Suprapubic skin (tissue), 3 donors: ENCODE results near the gene RNF141.

Experiments used
- CTCF ChIP-seq, 2 donors: fragments of 200-600 bp in 1 of 2; fragments of 450-650 bp in 1 of 2; sonication (generic) in 1 of 2; IDR thresholded peaks; one replicate each; pipeline ENCODE4 v1.5.1; 2016 to 2019; ENCODE audit warnings: antibody characterized with exemption in 2 of 2, mild to moderate bottlenecking in 1 of 2, moderate library complexity in 1 of 2
- POLR2A ChIP-seq, 2 donors: fragments of 450-650 bp; IDR thresholded peaks; one replicate each; pipeline ENCODE4 v1.6.1; 2017; ENCODE audit warnings: antibody characterized with exemption in 2 of 2, mild to moderate bottlenecking in 2 of 2, moderate library complexity in 2 of 2

DNA sequence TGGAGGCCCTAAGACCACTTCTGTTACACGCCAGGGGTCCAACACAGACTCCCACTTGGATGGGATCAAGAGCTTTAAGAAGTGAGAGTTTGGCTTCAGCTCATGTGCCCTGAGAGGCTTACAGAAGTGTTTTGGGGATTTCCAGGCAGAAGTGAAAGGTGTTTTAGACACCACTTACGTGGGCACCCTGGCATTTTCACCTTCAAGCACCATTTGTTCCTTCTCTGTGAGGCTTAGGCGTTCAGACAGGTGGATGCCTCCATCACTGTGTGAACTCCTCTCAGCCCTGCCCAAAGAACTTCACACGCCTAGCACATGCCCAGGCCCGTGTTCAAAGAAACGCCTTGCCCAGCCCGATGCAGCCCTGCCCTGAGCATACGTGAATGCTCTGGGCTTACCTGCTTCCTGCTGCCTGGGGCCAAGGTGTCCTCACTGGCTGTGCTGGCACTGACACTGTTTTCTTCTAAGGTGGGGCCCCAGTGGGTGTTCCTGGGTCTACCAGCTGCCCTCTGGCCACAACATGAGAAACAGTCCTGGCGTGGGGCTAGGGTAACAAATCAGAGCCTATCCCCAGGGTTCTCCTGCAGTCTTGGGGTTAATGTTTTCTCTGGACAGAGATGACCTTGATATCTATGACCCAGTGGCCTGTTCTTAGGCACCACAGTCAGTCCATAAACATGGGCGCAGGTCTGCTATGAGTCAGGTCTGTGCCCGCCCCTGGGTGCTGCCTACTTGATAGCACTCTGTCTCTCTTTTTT is 51.9 kb downstream of the RNF141 start:
- TF ChIP-seq POLR2A (IDR thresholded peaks at IDR 0.05) (no peak), CTCF (IDR thresholded peaks at IDR 0.05) (no peak)
